OCI-LY7 (cell line): Measurements from ENCODE around the gene OCSTAMP. TPM values are rescaled to one million over a fixed set of nuclear protein-coding genes. Genes with fewer than 3 reads are reported as not detected.

Experiments
- BruUV-seq: library from RNA; stranded (reverse); fragments of 400-500 nt; replicated peaks from 2 replicates; lab custom pipeline; 2021; lab: Mats Ljungman, UMichigan
- CTCF ChIA-PET: fragments of 300-600 bp; sonication (Branson Sonifier 250); formaldehyde crosslinking; loops from one replicate; lab custom pipeline; 2022; ENCODE audit warnings: antibody characterized with exemption; ENCODE audit not compliant: unreplicated experiment; lab: Charles Lee
- POLR2A ChIA-PET: fragments of 300-600 bp; sonication (Branson Sonifier 250); formaldehyde crosslinking; loops from one replicate; lab custom pipeline; 2022; ENCODE audit warnings: antibody characterized with exemption; lab: Charles Lee
- DNase-seq: peaks from one replicate; pipeline ENCODE4 v3.0.0-alpha.2; 2015; ENCODE audit warnings: low spot score
- H2AFZ ChIP-seq: fragments of 200-600 bp; sonication (generic), shearing (Covaris generic); 2 replicates; pipeline ENCODE4 v1.6.1; 2014; ENCODE audit warnings: mild to moderate bottlenecking, antibody characterized with exemption, low read length, moderate library complexity
- H3K27ac ChIP-seq: fragments of 200-600 bp; sonication (generic); 2 replicates; pipeline ENCODE4 v1.5.1; 2014; ENCODE audit warnings: mixed run types, low read depth, mild to moderate bottlenecking, moderate library complexity, low read length, inconsistent platforms; ENCODE audit not compliant: poor library complexity, severe bottlenecking
- H3K36me3 ChIP-seq: fragments of 200-600 bp; sonication (generic); 2 replicates; pipeline ENCODE4 v1.6.1; 2014; ENCODE audit warnings: mild to moderate bottlenecking, antibody characterized with exemption, low read length, moderate library complexity, mixed read lengths; ENCODE audit not compliant: insufficient read depth
- H3K4me1 ChIP-seq: fragments of 200-600 bp; sonication (generic); 2 replicates; pipeline ENCODE4 v1.5.1; 2014; ENCODE audit warnings: mild to moderate bottlenecking, low read length; ENCODE audit not compliant: insufficient read depth, poor library complexity, severe bottlenecking
- H3K4me2 ChIP-seq: fragments of 200-600 bp; sonication (generic); 2 replicates; pipeline ENCODE4 v1.6.1; 2014; ENCODE audit warnings: mild to moderate bottlenecking, low read length
- H3K4me3 ChIP-seq: fragments of 200-600 bp; sonication (generic); 2 replicates; pipeline ENCODE4 v1.5.1; 2014; ENCODE audit warnings: mild to moderate bottlenecking, low read depth, low read length; ENCODE audit not compliant: poor library complexity, severe bottlenecking
- H3K79me2 ChIP-seq: fragments of 200-600 bp; sonication (generic); 2 replicates; pipeline ENCODE4 v1.6.1; 2016; ENCODE audit warnings: low read depth, mild to moderate bottlenecking, low read length, moderate library complexity, mixed read lengths; ENCODE audit not compliant: insufficient read depth
- H3K9me2 ChIP-seq: fragments of 200-600 bp; sonication (generic); 2 replicates; pipeline ENCODE4 v1.6.1; 2016; ENCODE audit warnings: mild to moderate bottlenecking, low read length, mixed read lengths; ENCODE audit not compliant: insufficient read depth
- H3K9me3 ChIP-seq: fragments of 200-600 bp; sonication (generic); 2 replicates; pipeline ENCODE4 v1.6.1; 2014; ENCODE audit warnings: mild to moderate bottlenecking, mixed run types, low read length, mixed read lengths
- H4K20me1 ChIP-seq: fragments of 200-600 bp; sonication (generic); 2 replicates; pipeline ENCODE4 v1.6.1; 2014; ENCODE audit warnings: mild to moderate bottlenecking, antibody characterized with exemption, low read length, moderate library complexity, mixed read lengths; ENCODE audit not compliant: insufficient read depth
- CTCF ChIP-seq: fragments of 200-600 bp; sonication (generic); conservative IDR thresholded peaks from 2 replicates; pipeline ENCODE4 v1.5.1; 2014; ENCODE audit warnings: mild to moderate bottlenecking, antibody characterized with exemption, low read length, moderate library complexity, mixed read lengths
- EZH2phosphoT487 ChIP-seq: fragments of 200-600 bp; sonication (generic); IDR thresholded peaks from 2 replicates; pipeline ENCODE4 v1.6.1; 2018; ENCODE audit warnings: low read depth, borderline replicate concordance, mild to moderate bottlenecking, mixed run types, antibody characterized with exemption, low read length, moderate library complexity, mixed read lengths
- intact Hi-C: fragments of 100-400 bp; cut with micrococcal nuclease; formaldehyde crosslinking; loops from one replicate; pipeline ENCODE4 v1.10.0; 2022; ENCODE audit not compliant: unreplicated experiment
- total RNA-seq, 2 experiments: library from RNA; depleted of rRNA in 1 of 2; stranded (reverse); fragments of >200 nt in 1 of 2; shearing (Covaris generic) in 1 of 2; gene quantifications; 2 replicates each; pipeline ENCODE4 v1.2.3, GENCODE V29; 2014 to 2022

Gene OCSTAMP
- total RNA-seq, 2 experiments from 2014 or later: not detected

GRCh38 chr20:46512943-46513844, 37.3 kb downstream of the OCSTAMP start, which contains the start of gene ZNF334:
ZNF334 (minus strand) TSS chr20:46513559; CDS start chr20:46512102, 1,457 bp downstream.
- Histone ChIP-seq H3K4me2 (no peak within 1 kb of the TSS), H3K9me3 (no peaks in the 10 kb centered on the region), H3K4me1 (no peaks in the 10 kb centered on the region), H2AFZ (no peak within 1 kb of the TSS), H3K9me2 (no peaks in the 10 kb centered on the region), H3K4me3 (no peak within 1 kb of the TSS), H3K79me2 (no peaks in the 10 kb centered on the region), H3K27ac (no peak within 1 kb of the TSS), H3K36me3 (no peaks in the 10 kb centered on the region), H4K20me1 (no peaks in the 10 kb centered on the region)
- BruUV-seq: no TSS peak
- intact Hi-C loops: no loop called here
- DNase-seq: no peak
- ChIA-PET POLR2A (interaction anchor here (0.5 kb wide), 1 partner anchor 163 kb away, joined by 3 read pairs; no protein-coding TSS in a partner anchor), CTCF (no interaction called here)
- TF ChIP-seq CTCF (no peak), EZH2phosphoT487 (no peak)

- no peak for DNase-seq
- H3K79me2 ChIP-seq: no peaks in the 10 kb centered on the region
- no peaks in the 10 kb centered on the region for H4K20me1 ChIP-seq
- POLR2A ChIA-PET: no interaction called here
- H3K9me3 ChIP-seq: no peaks in the 10 kb centered on the region
- intact Hi-C loops: no loop called here
- no peak overlapping the region for H3K27ac ChIP-seq
- no peaks in the 10 kb centered on the region for H3K9me2 ChIP-seq
- TF ChIP-seq EZH2phosphoT487 (no peak), CTCF (no peak)
- H2AFZ ChIP-seq: no peak overlapping the region
- no peak overlapping the region for H3K4me3 ChIP-seq
- H3K4me2 ChIP-seq: no peak overlapping the region
- H3K4me1 ChIP-seq: no peaks in the 10 kb centered on the region
- CTCF ChIA-PET: no interaction called here
- H3K36me3 ChIP-seq: no peaks in the 10 kb centered on the region
- no TSS peak for BruUV-seq
Observed at GRCh38 chr20:46509523-46509922, 40.9 kb downstream of the OCSTAMP start.
